ENCODE data around the gene BMAL1.
"Not testable (repeated sequence)": the region's sequence is repeated elsewhere in the genome, so short reads cannot be mapped to it uniquely, and the experiment has no call there.

The BMAL1 gene

GRCh38 chr11:13388741-13389140 is 111.2 kb downstream of the BMAL1 start:
- no peak for DNase-seq

- no peak for DNase-seq
Observed at GRCh38 chr11:13391217-13391616, 113.6 kb downstream of the BMAL1 start.

- DNase-seq: not testable (repeated sequence)
Observed at GRCh38 chr11:13398335-13398734, 120.7 kb downstream of the BMAL1 start.

GRCh38 chr11:13405220-13405619 is 127.6 kb downstream of the BMAL1 start:
- no peak for DNase-seq

- DNase-seq: no peak
Observed at GRCh38 chr11:13415201-13415600, 137.6 kb downstream of the BMAL1 start.

- no peak for DNase-seq
Observed at GRCh38 chr11:13421561-13421960, 144.0 kb downstream of the BMAL1 start.

GRCh38 chr11:13423372-13423771 is 145.8 kb downstream of the BMAL1 start:
- no peak for DNase-seq

GRCh38 chr11:13427440-13427839 is 149.8 kb downstream of the BMAL1 start:
- DNase-seq: no peak

GRCh38 chr11:13429288-13429687 is 151.7 kb downstream of the BMAL1 start:
- no peak for DNase-seq

GRCh38 chr11:13429836-13430235 is 152.2 kb downstream of the BMAL1 start:
- DNase-seq: no peak

- no peak for DNase-seq
Observed at GRCh38 chr11:13433437-13433836, 155.8 kb downstream of the BMAL1 start.

- DNase-seq: no peak
Observed at GRCh38 chr11:13434247-13435205, 156.9 kb downstream of the BMAL1 start.

- DNase-seq: not testable (repeated sequence)
Observed at GRCh38 chr11:13436836-13437235, 159.2 kb downstream of the BMAL1 start.

Data from T-helper 9 cell (primary cell).